ENCODE results near the gene IGFBP7.

DNA sequence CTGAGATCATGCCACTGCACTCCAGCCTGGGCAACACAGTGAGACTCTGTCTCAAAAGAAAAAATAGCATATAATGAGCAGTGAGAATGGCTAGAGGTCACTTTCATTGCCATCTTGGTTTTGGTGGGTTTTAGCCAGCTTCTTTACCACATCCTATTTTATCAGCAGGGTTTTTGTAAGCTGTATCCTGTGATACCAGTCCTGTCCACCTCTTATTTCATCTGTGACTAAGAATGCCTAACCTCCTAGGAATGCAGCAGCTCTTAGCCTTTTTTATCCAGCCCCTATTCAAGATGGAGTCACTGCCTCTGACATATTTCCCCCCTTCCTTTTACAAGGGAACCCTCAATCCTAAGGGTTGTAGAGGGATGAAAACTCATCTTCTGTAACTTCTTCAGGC lies 26.1 kb upstream of the IGFBP7 start:
- TF ChIP-seq POLR2A (IDR thresholded peaks at IDR 0.05), result no peak
- TF ChIP-seq, protein P1, sequence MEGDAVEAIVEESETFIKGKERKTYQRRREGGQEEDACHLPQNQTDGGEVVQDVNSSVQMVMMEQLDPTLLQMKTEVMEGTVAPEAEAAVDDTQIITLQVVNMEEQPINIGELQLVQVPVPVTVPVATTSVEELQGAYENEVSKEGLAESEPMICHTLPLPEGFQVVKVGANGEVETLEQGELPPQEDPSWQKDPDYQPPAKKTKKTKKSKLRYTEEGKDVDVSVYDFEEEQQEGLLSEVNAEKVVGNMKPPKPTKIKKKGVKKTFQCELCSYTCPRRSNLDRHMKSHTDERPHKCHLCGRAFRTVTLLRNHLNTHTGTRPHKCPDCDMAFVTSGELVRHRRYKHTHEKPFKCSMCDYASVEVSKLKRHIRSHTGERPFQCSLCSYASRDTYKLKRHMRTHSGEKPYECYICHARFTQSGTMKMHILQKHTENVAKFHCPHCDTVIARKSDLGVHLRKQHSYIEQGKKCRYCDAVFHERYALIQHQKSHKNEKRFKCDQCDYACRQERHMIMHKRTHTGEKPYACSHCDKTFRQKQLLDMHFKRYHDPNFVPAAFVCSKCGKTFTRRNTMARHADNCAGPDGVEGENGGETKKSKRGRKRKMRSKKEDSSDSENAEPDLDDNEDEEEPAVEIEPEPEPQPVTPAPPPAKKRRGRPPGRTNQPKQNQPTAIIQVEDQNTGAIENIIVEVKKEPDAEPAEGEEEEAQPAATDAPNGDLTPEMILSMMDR (IDR thresholded peaks at IDR 0.05), result no peak

Data from adrenal gland (tissue), 5 donors.